IPS-18a (cell line): ENCODE measurements around the gene BRD3.
"Not testable (repeated sequence)": the region's sequence is repeated elsewhere in the genome, so short reads cannot be mapped to it uniquely, and the experiment has no call there.

Experiments used
- H3K27ac ChIP-seq: one replicate; pipeline ENCODE4 v1.5.1; 2013; ENCODE audit warnings: low read length
- H3K27me3 ChIP-seq: one replicate; pipeline ENCODE4 v1.6.1; 2013; ENCODE audit warnings: mild to moderate bottlenecking, low read length; ENCODE audit not compliant: control insufficient read depth, insufficient read depth
- H3K36me3 ChIP-seq: one replicate; pipeline ENCODE4 v1.6.1; 2013; ENCODE audit warnings: low read depth, low read length; ENCODE audit not compliant: control insufficient read depth
- H3K4me1 ChIP-seq: one replicate; pipeline ENCODE4 v1.6.1; 2013; ENCODE audit warnings: low read depth, low read length; ENCODE audit not compliant: control insufficient read depth
- H3K4me3 ChIP-seq: one replicate; pipeline ENCODE4 v1.5.1; 2013; ENCODE audit warnings: low read length
- H3K9ac ChIP-seq: one replicate; pipeline ENCODE4 v1.6.1; 2013; ENCODE audit warnings: mild to moderate bottlenecking, low read length, moderate library complexity
- H3K9me3 ChIP-seq: one replicate; pipeline ENCODE4 v1.6.1; 2013; ENCODE audit warnings: low read depth, low read length; ENCODE audit not compliant: control insufficient read depth

BRD3 gene

DNA sequence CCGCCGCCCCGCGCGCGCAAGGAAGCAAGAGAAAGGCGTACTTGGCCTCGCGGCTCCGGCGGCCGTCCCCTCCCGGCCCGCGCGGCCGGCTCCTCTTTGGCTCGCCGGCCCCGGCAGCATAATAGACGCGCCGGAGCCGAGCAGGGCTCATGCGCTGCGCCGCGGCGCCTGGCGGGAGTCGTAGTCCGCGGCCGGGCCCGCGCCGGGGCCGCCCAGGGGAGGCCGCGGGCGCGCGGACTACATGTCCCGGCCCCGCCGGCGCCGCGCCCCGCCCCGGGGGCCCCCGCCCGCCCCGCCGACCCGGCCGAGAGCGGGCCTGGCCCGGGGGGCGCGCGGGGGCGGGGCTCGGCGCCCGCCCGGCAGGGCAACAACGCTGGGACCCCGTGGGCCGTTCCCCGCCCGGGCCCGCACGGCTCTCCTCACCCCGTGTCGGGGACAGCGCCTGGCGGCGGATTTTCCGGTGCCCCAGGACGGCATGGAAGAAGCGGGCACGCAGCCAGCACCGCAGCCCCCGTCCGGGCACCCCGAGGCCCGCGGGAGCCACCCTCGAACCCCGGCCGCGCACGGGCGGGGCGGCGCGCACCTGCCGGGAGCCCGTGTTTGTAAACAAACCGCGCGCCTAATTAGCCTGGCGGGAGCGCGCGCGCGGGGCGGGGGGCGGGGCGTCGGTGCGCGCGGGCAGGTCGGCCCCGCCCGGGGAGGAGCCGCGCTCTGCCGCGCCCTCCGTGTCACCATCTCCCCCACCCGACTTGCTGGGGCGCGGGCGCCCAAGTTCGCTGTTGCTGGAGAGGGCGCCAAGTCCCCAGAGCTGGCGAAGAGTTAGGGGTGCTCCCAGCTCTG, at the start of gene BRD3:
BRD3 (minus strand) TSS at position 123 of the 840 bp plus-strand sequence. CDS start 14,549 bp downstream, outside the sequence.
- Histone ChIP-seq H3K4me1 (peaks cover 5% of the 10 kb centered on the region), H3K27ac (peak within 1 kb of the TSS; percentile 53), H3K27me3 (peaks cover 23% of the 10 kb centered on the region), H3K9ac (peak within 1 kb of the TSS; percentile 95), H3K9me3 (no peaks in the 10 kb centered on the region), H3K36me3 (no peaks in the 10 kb centered on the region), H3K4me3 (peak within 1 kb of the TSS; percentile 93)

DNA sequence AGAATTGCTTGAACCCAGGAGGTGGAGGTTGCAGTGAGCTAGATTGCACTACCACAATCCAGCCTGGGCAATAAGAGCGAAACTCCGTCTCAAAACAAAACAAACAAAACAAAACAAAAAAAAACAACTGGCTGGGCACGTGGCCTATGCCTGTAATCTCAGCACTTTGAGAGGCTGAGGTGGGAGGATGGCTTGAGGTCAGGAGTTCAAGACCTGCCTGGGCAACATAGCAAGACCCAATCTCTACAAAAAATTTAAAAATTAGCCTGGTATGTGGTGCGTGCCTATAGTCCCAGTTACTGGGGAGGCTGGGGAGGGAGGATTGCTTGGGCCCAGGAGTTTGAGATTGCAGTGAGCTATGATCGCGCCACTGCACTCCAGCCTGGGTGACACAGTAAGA, 44.7 kb upstream of the BRD3 start:
- Histone ChIP-seq H3K4me1 (no peaks in the 10 kb centered on the region), H3K27me3 (no peaks in the 10 kb centered on the region), H3K27ac (no peak overlapping the region), H3K36me3 (no peaks in the 10 kb centered on the region), H3K4me3 (no peak overlapping the region), H3K9ac (no peak overlapping the region), H3K9me3 (no peaks in the 10 kb centered on the region)

DNA sequence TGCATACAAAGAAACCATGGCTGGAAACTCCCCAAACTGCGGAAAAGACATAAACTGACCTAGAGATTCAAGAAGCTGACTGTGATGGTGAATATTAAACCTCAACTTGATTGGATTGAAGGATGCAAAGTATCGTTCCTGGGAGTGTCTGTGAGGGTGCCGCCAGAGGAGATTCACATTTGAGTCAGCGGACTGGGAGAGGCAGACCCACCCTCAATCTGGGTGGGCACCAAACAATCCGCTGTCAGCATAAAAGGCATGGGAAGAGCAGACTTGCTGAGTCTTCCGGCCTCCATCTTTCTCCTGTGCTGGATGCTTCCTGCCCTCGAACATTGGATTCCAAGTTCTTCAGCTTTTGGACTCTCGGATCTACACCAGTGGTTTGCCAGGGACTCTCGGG, 43.2 kb upstream of the BRD3 start:
- no peak overlapping the region for H3K27ac ChIP-seq

GRCh38 chr9:134103391-134103998, 35.7 kb upstream of the BRD3 start:
- Histone ChIP-seq H3K9me3 (no peaks in the 10 kb centered on the region), H3K4me1 (no peaks in the 10 kb centered on the region), H3K36me3 (no peaks in the 10 kb centered on the region), H3K27me3 (no peaks in the 10 kb centered on the region), H3K9ac (no peak overlapping the region), H3K27ac (no peak overlapping the region), H3K4me3 (no peak overlapping the region)

More for the DNA sequence above, 43.2 kb upstream of the BRD3 start:
- no peaks in the 10 kb centered on the region for H3K27me3 ChIP-seq
- no peak overlapping the region for H3K9ac ChIP-seq
- no peaks in the 10 kb centered on the region for H3K36me3 ChIP-seq
- no peak overlapping the region for H3K4me3 ChIP-seq
- H3K4me1 ChIP-seq: no peaks in the 10 kb centered on the region
- no peaks in the 10 kb centered on the region for H3K9me3 ChIP-seq

- Histone ChIP-seq H3K4me3 (no peak overlapping the region), H3K4me1 (no peaks in the 10 kb centered on the region), H3K9ac (no peak overlapping the region), H3K36me3 (no peaks in the 10 kb centered on the region), H3K9me3 (no peaks in the 10 kb centered on the region), H3K27ac (no peak overlapping the region), H3K27me3 (no peaks in the 10 kb centered on the region)
Observed at GRCh38 chr9:134101623-134102149, 33.9 kb upstream of the BRD3 start.

DNA sequence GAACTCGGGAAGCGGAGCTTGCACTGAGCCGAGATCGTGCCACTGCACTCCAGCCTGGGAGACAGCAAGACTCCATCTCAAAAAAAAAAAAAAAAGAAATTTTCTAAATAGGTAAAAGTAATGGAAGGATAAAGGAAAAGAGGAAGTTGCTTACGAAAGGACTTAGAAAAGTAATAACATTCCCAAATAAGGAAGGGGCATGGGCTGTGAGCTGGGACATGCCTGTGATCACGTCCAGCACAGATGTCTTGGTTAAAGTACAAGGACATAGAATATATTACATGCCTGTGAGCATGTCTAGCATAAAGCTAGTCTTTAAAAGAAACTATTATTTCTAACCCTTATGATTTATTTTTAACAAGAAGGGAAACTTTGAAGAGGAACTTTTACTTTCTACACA, 33.3 kb upstream of the BRD3 start:
- H3K9ac ChIP-seq, H3K4me3 ChIP-seq, H3K9me3 ChIP-seq, H3K4me1 ChIP-seq, H3K27ac ChIP-seq, H3K36me3 ChIP-seq, H3K27me3 ChIP-seq: not testable (repeated sequence)

DNA sequence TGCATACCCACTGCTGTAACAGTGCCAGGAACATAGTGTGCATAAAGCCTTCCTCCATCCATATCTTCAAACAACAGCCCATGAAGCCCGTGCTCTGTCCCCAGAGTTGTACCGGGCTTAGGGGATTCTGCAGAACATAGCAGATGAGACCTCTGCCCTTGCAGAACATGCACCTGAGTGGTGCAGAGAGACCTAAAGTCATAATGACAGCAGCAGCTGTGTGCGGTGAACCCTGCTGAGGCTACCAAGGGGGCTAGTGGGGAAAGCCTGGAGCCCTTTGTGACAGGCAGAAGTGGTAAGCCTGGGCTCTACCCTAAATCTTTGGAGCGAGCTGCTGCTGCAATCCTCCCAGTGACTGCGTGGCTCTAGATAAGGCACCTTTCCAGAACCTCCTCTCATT, 32.2 kb upstream of the BRD3 start:
- Histone ChIP-seq H3K4me1 (no peaks in the 10 kb centered on the region), H3K9ac (no peak overlapping the region), H3K36me3 (no peaks in the 10 kb centered on the region), H3K4me3 (no peak overlapping the region), H3K27me3 (no peaks in the 10 kb centered on the region), H3K27ac (no peak overlapping the region), H3K9me3 (no peaks in the 10 kb centered on the region)

DNA sequence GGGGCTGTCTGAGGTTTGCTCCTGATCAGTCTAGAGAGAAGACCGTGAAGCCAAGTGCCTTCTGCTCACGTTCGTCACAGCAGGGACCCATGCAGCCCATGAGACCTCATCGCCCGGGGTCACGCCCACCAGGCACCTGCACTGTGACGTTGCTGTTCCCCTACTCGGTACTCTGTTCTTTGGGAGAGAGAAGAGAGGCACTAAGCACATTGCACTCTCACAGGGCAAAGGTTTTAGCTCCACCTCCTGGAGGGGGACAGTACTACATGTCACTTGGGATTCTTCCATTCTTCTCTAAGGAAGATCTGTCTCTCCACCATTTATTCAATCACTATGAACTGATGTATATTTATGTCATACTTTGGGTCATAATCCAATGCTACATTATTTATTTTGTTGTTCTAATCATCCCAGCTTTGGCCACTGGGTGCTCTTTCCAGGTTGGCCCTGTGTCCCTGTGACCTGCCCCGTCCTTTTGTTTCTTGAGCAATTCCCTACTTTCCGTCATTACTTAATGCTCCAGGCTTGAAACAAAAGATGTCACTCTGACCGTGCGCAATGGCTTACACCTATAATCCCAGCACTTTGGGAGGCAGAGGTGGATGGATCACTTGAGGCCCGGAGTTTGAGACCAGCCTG, 31.4 kb upstream of the BRD3 start:
- Histone ChIP-seq H3K4me3 (no peak overlapping the region), H3K36me3 (no peaks in the 10 kb centered on the region), H3K9ac (no peak overlapping the region), H3K27ac (no peak overlapping the region), H3K27me3 (no peaks in the 10 kb centered on the region), H3K9me3 (no peaks in the 10 kb centered on the region), H3K4me1 (no peaks in the 10 kb centered on the region)

- Histone ChIP-seq H3K9ac (no peak overlapping the region), H3K9me3 (no peaks in the 10 kb centered on the region), H3K4me3 (no peak overlapping the region), H3K36me3 (no peaks in the 10 kb centered on the region), H3K4me1 (no peaks in the 10 kb centered on the region), H3K27me3 (no peaks in the 10 kb centered on the region), H3K27ac (no peak overlapping the region)
Observed at GRCh38 chr9:134089972-134090371, 22.1 kb upstream of the BRD3 start.

DNA sequence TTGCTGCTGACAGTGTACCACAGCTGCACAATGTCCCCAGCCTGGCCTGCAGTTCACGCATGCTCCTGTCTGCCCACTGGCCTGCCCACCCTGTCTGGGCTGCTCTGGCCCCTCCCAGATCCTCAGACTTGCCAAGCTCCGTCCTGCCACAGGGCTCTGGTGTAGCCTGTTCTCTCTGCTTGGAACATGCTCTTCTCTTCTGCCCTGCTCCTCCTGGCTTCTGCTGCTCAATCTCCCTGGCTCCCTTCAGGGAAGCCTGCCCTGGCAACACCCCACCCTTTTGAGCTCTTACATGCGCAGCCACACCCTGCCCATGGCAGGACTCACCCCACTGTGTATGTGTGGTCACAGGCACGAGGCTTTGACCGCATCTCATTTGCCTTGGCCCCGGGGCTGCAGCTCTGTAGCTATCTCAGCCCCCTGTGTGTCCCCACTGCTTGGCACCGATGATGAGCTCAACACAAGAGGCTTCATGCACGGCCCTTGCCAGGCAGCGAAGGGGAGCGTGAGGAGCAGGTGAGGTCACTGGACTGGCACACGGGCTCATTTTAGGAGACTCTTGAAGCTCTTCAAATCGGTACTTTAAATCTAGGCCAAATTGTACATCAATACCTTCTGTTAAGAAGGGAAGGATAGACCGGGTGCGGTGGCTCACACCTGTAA, 20.4 kb upstream of the BRD3 start:
- Histone ChIP-seq H3K4me3 (no peak overlapping the region), H3K9me3 (no peaks in the 10 kb centered on the region)

DNA sequence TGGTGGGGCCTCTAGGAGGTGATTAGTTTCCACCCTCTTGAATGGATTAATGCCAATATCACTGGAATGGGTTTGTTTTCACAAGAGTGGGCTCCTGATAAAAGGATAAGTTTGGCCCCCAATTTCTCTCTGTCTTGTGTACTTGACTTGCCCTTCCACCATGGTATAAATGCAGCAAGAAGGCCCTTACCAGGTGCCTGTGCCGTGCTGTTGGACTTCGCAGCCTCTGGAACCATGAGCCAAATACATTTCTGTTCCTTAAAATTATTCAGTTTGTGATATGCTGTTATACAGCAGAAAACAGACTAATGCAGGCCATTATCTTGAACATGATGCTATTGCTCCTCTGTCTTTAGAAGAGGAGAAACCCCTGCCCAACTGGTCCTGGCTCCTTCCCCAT, 17.8 kb upstream of the BRD3 start:
- H3K4me3 ChIP-seq: no peak overlapping the region
- no peak overlapping the region for H3K27ac ChIP-seq
- H3K9ac ChIP-seq: no peak overlapping the region
- no peaks in the 10 kb centered on the region for H3K4me1 ChIP-seq
- H3K36me3 ChIP-seq: no peaks in the 10 kb centered on the region
- no peaks in the 10 kb centered on the region for H3K9me3 ChIP-seq
- no peaks in the 10 kb centered on the region for H3K27me3 ChIP-seq

More for the DNA sequence above, 20.4 kb upstream of the BRD3 start:
- H3K27me3 ChIP-seq: no peaks in the 10 kb centered on the region
- H3K36me3 ChIP-seq: no peaks in the 10 kb centered on the region
- no peak overlapping the region for H3K9ac ChIP-seq
- no peaks in the 10 kb centered on the region for H3K4me1 ChIP-seq
- no peak overlapping the region for H3K27ac ChIP-seq
